ENCODE measurements around the gene SERINC2. TPM values are rescaled to one million over a fixed set of nuclear protein-coding genes. Genes with fewer than 3 reads are reported as not detected.

SERINC2 gene
- total and polyA plus RNA-seq, 9 of the 15 experiments (the other 6 are each of a cell fraction or from before 2014, with no cell fraction given), result 0.07 to 1.2 (median 0.70) TPM; not detected in 2

DNA sequence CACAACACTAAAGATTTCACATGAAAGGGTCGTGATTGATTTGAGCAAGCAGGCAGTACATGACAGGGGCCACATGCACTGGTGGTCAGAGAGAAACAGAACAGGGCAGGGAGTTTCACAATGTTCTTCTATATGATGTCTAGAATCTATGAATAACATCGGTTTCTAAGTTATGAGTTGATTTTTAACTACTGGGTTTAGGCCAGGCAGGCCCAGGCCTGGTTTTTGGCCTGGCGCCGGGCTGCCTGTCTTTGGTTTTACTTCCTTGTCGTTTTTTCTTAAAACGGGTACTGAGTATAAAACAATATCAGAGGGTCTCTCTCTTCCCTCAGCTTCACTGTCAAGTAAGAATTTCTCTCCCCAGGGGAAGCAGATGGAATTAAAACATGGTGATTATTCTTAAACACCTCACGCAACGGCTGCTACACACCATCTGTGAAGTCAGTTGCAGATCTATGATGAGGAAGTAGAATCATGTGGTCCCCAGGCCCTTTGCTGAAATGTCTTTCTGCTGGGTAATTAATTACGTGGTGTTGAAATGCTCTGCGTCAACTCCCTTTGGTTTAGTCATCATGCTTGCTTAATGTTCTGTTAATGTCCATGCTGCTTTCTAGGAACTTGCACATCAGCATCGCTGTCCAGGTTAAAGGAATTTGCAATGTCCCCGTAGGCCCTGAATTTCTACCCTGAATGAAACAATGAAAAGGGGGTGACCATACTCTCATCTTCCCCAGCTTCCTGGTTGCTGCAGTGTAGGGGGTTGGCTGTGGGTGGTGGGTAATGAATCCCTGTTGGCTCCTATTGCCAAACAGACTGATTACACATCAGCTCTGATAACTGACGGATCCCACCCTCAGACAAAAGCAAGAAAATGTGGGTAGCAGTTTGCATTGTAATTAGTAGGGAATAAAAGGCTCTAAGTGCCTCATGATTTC lies 70.3 kb downstream of the SERINC2 start (continued):
- TF ChIP-seq, protein P1, sequence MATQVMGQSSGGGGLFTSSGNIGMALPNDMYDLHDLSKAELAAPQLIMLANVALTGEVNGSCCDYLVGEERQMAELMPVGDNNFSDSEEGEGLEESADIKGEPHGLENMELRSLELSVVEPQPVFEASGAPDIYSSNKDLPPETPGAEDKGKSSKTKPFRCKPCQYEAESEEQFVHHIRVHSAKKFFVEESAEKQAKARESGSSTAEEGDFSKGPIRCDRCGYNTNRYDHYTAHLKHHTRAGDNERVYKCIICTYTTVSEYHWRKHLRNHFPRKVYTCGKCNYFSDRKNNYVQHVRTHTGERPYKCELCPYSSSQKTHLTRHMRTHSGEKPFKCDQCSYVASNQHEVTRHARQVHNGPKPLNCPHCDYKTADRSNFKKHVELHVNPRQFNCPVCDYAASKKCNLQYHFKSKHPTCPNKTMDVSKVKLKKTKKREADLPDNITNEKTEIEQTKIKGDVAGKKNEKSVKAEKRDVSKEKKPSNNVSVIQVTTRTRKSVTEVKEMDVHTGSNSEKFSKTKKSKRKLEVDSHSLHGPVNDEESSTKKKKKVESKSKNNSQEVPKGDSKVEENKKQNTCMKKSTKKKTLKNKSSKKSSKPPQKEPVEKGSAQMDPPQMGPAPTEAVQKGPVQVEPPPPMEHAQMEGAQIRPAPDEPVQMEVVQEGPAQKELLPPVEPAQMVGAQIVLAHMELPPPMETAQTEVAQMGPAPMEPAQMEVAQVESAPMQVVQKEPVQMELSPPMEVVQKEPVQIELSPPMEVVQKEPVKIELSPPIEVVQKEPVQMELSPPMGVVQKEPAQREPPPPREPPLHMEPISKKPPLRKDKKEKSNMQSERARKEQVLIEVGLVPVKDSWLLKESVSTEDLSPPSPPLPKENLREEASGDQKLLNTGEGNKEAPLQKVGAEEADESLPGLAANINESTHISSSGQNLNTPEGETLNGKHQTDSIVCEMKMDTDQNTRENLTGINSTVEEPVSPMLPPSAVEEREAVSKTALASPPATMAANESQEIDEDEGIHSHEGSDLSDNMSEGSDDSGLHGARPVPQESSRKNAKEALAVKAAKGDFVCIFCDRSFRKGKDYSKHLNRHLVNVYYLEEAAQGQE (IDR thresholded peaks at IDR 0.05; ENCODE audit: borderline replicate concordance), result no peak; the same call in 1 of the 2 replicates
- TF ChIP-seq, protein P1 (CRISPR knock-in tag; IDR thresholded peaks at IDR 0.05; ENCODE audit: low read depth), result no peak
- TF ChIP-seq SIRT6 (IDR thresholded peaks at IDR 0.05; ENCODE audit: low read depth, low read length), result no peak
- no peak for TF ChIP-seq RBM25 (IDR thresholded peaks at IDR 0.05; ENCODE audit: low read depth, low read length, severe bottlenecking)
- TF ChIP-seq SOX6 (IDR thresholded peaks at IDR 0.05), result peak; percentile 72
- TF ChIP-seq, protein P2, sequence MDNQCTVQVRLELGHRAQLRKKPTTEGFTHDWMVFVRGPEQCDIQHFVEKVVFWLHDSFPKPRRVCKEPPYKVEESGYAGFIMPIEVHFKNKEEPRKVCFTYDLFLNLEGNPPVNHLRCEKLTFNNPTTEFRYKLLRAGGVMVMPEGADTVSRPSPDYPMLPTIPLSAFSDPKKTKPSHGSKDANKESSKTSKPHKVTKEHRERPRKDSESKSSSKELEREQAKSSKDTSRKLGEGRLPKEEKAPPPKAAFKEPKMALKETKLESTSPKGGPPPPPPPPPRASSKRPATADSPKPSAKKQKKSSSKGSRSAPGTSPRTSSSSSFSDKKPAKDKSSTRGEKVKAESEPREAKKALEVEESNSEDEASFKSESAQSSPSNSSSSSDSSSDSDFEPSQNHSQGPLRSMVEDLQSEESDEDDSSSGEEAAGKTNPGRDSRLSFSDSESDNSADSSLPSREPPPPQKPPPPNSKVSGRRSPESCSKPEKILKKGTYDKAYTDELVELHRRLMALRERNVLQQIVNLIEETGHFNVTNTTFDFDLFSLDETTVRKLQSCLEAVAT (IDR thresholded peaks at IDR 0.05), result no peak
- peak; percentile 80 for TF ChIP-seq ARID1B (IDR thresholded peaks at IDR 0.05)
- TF ChIP-seq PURB (CRISPR knock-in tag; IDR thresholded peaks at IDR 0.05; ENCODE audit: low read depth), result no peak
- no peak for TF ChIP-seq ARHGAP35 (IDR thresholded peaks at IDR 0.05; ENCODE audit: partially characterized antibody)
- TF ChIP-seq, protein P3, sequence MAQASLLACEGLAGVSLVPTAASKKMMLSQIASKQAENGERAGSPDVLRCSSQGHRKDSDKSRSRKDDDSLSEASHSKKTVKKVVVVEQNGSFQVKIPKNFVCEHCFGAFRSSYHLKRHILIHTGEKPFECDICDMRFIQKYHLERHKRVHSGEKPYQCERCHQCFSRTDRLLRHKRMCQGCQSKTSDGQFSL (CRISPR knock-in tag; IDR thresholded peaks at IDR 0.05), result no peak
- TF ChIP-seq, protein P3 (tag; IDR thresholded peaks at IDR 0.05), result 0 out of 4 replicates have a peak, but pooled peaks of 1 of the 2 experiments have one; percentile 42
- TF ChIP-seq BRD4 (IDR thresholded peaks at IDR 0.05), result peak; percentile 76; the same call in 1 of the 2 replicates
- TF ChIP-seq ZNF354B (CRISPR knock-in tag; IDR thresholded peaks at IDR 0.05), result no peak
- TF ChIP-seq MAFG (tag; conservative IDR thresholded peaks at IDR 0.05), result peak; percentile 81
- no peak for TF ChIP-seq NFXL1 (CRISPR knock-in tag; IDR thresholded peaks at IDR 0.05)
- no peak for TF ChIP-seq ZNF24 (IDR thresholded peaks at IDR 0.05)
- no peak for TF ChIP-seq PCBP1 (IDR thresholded peaks at IDR 0.05; ENCODE audit: low read depth, low read length, poor library complexity, severe bottlenecking)
- no peak for TF ChIP-seq ZNF140 (CRISPR knock-in tag; IDR thresholded peaks at IDR 0.05)
- TF ChIP-seq RNF2 (IDR thresholded peaks at IDR 0.05), result peak; percentile 80; the same call in 1 of the 2 replicates

Measured in K562 (cell line).